HG03045 (cell line): ENCODE measurements around the gene CBX2.

Experiments used
- ATAC-seq: cut with Tn5 transposase; IDR thresholded peaks from one replicate; pipeline ENCODE4 v1.9.1; 2021; ENCODE audit warnings: mild to moderate bottlenecking, moderate library complexity; ENCODE audit not compliant: unreplicated experiment

The CBX2 gene

DNA sequence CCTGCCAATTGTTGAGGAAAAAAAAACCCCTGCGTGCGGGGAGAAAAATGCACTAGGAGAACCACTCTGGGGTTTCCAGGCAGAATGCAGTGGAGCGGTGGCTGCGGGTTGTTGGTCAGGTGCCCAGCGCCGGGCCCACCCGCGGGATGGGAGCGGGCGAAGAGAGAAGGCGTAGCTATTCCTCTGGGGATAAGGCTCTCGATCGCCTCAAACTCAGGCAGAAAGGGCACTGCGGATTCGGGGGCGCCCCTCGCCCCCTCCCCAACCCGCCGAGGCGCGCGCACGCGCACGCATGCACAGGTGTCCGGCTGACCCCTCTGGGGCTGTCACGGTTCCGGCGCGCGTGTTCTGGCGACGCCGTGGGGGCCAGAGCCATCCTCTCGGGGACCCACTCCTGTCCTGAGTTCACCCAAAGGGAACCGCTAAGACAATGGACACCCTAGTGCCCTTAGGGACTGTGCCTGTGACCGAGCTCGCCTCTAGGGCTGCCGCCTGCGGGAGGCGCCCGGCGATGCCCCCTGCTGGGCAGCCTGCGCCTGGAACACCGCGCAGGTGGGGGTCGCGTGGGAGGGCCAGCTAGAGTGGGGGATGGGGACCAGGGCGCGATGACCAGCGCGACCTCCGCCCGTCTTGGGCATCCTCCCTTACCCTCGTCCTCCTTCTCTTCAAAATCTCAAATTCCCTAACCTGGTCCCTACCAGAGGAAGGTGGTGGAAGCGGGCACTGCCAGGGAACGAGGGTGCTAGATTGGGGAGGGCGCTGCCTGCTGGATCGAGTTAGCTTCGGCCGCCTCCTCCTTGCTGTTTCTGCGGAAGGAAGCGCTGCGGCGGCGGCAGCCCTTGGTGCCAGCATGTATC, 33.3 kb downstream of the CBX2 start:
- ATAC-seq: no peak

DNA sequence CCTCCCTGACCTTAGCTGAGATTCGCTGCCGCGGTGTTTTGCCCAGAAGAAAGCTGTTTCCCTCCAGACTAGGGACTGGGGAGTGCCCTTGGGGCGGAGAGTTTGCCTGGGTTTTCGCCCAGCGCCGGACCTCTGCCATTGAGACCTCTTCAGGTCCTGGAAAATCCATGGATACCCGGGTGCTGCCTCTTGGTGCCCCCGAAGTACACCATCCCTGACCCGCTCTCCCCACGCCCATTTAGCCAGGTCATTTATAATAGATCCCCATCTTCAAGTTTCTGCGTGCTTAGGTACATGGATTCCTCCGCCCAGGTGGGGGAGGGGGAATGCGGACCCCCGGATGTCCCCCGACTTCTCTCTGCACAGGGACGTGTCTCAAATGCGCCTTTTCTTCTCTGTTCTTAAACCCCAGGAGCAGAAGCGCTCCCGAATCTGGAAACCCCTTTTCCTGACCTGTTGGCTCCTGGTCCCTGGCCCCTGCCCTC, 34.0 kb downstream of the CBX2 start:
- ATAC-seq: no peak

DNA sequence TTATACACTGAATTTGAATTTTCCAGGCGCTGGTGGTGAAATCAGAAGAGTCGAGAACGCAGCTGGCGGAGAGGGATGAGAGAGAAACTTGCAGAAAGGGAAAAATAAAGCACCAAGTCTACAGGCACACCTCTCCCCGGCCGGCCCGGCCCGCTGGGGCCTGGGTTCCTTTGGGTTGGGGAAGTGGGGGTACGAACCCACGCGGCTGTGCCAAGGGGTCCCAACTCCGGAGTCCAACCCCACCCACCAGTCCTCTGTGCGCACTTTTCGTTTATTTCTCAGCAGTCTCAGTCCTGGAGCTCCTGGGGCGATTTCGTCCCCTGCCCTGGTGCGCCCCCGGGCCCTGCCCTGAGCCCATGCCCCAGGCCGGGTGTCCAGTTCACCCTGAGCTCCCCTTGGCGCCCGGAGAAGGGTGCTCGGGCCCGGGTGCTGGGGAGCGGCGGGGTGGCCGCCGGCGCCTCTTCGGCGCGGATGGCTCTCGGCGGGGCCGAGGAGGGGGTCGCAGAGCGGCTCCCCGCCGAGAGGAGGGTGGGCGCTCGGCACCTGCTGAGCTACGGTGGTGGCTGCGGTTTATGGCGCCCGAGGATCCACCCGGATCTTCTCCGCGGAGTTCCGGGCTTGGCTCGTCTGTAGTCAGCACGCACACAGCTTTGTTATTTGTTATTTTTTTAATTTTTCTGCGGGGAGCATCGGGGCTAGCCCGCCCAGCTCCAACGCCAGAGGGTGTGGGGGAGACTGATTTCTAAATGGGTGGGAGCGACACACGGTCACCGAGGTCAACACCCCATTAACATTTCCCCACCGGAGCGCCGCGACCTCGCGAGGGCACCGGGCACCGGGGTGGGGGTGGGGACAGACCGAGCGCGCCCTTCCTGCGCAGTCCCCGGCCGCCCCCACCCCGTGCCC, 34.7 kb downstream of the CBX2 start:
- ATAC-seq: no peak

GRCh38 chr17:79813297-79814126, 35.6 kb downstream of the CBX2 start:
- no peak for ATAC-seq

- no peak for ATAC-seq
Measured at GRCh38 chr17:79814127-79814973, 36.4 kb downstream of the CBX2 start.

DNA sequence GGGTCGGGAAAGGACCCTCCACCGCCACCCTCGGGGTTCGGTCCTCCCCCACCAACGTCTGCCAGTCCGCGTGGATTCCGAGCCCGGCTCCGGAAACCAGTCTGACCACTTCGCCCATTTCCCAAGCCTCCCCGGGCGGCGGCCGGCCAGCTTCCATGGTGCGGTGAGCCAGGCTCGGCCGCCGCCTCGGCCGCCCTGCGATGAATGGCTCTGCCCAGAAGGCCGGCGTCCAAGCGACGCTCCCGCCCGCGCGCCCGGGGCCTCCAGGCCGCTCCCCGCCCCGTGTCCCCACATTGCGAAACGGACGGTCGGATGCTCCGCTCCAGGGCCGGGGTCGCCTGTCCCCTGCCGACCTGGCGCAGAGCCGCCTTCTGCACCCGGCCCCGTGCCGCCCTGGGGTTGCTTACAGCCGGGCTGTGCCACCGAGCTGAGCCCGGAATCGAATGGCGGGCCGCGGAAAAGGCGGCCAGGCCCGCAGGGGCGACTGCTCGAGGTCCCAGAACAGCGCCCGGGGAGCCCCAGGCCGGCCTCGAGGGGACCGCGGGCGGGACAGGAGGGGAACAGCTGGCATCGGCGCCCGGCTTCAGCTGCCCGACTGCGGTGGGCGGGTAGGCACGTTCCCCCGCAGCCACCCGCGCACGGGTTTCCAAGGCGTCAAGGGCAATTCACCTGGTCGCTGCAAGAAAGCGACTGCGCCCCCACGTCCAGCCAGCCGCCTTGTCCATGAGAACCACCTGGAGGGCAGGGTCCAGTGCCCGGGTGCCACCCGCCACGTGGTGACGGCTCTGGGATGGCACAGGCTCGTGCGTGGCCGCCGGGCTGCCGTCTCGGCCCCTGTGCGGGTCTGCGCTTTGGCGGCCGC, 37.3 kb downstream of the CBX2 start:
- ATAC-seq: no peak

DNA sequence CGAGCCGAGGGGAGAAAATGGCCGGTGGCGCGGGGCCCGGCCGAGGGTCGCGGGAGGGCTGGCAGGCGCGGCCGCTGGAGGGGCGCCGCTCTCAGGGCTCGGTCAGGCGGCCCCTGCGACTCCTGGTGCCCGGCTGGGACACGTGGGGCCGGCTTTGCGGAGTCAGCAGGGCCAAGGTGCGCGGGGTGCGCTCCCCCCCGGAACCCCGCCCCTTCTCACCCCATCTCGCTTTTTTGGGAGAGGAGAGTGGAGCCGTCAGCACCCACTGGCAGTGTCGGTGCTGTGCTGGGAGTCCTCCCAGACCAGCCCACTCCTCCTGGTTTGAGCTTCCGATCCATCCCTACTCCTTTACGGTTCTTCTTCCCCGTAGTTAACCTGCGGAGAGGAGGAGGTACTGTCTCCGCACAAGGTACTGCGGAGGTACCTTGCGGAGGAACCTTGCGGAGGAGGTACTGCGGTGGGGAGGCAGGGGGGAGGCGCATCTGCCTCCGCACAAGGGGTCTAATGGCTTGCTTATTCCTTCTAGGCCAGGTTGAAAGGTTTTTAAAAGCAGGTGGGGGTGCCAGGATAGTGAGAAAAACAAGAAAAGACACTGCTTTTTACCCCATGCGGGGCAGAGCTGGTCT, 38.0 kb downstream of the CBX2 start:
- ATAC-seq: no peak

DNA sequence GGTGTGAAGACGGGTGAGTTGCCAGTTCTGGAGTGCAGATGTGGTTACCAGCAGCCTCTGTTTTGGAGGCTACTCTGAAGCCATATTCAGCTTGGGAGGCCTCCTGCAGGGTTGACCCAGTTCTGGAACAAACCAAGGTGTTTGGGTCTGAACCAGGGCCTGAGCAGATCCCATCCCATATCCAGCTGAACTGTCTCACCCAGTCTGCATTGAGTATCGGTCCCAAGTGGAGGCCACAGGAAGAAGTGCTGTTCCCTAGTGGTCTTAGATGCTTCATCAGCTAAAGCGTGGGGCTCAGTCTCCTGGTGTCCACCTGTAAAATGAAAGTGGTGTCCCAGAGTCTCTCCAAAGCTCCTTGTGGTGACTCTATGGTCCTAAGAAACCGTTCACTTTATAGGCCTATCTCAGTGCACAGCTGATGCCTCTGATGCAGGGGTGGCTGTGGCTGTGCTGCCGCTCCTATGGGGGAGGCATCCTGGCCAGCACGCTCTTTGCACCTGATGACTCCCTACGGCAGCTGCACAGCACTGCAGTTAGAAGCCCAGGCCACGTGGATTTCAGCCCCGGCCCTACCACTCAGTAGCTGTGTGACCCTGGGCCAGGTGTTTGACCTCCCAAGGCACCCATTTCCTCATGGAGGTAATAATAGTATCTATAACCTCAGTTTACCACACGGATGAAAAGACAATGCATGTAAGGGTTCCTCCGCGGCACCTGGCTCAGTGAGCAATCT, 40.2 kb downstream of the CBX2 start:
- no peak for ATAC-seq

DNA sequence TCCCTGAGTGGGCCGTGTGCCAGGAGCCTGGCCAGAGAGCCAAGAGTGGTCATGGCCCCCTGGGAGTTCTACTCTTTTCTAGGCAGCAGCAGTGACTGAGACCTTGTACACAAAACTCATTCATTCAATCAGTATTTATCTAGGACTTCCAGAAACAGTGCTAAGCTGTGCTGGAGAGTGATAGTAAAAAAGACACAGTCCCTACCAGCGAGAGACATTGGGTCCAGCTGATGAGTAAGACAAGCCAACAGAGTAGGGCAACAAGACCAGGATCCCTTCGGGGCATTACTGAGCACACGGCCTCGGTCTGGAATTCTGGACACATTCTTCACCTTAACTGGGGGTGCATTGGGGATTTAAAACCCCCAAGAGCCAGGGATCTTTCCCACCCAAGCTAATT, 41.1 kb downstream of the CBX2 start:
- ATAC-seq: no peak

GRCh38 chr17:79819534-79820276, 41.8 kb downstream of the CBX2 start:
- no peak for ATAC-seq

GRCh38 chr17:79820959-79821330, 43.0 kb downstream of the CBX2 start:
- no peak for ATAC-seq

DNA sequence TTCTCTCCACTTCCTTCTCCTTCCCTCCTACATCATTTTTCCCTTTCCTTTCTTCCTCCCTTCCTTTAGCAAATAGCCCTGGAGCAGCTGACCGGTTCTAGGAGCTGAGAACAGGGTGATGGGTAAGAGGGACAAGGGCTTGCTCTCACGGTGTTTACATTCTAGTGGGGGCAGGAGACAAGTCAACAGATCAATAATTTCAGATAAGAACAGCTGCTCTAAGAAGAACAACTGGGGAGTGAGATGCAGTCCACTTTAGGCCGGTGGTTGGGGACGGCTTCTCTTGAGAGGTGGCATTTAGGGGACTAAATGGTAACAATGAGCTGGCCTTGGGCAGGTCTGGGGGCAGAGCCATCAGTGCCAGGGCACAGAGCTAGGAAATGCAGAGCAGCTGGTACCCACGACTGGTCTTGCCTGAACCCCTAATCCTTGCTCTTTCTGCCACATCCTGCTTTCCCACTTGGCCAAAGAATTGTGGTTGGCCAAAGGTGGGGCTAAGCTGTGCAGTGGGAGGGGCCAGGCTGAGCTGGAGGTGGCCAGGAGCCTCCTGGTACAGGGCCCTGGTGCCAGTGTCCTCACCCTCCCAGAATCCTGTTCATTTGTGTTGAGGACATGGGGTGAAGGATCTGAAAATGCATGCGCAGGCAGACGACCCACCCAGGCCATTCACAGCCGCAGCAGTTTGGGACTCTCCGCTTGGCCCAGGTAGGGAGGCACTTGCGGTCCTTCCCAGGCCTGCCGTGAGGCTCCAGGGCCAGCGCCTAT, 43.6 kb downstream of the CBX2 start:
- ATAC-seq: no peak

DNA sequence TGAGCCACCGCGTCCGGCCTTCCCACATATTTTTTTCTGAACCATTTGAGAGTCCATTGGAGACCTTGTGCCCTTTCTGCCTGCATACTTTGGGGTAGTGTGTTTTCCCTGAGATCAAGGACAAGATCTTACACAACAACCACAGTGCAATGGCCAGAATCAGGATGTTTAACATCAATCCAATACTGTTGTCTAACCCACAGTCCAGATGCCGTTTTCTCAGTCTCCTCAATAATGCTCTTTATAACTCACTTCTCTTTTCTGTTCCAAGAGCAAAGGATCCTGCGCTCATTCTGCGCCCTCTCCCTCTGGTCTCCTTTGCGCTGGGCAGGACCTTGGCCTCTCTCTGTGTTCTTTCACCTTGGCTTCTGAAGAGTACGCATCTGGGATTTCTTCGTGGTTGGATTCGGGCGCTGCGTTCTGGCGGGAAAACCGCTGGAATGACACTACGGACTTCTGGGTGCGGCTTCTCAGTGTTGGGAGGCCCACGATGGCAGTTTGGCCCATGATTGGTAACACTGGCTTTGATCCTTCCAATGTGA, 44.7 kb downstream of the CBX2 start:
- ATAC-seq: no peak

DNA sequence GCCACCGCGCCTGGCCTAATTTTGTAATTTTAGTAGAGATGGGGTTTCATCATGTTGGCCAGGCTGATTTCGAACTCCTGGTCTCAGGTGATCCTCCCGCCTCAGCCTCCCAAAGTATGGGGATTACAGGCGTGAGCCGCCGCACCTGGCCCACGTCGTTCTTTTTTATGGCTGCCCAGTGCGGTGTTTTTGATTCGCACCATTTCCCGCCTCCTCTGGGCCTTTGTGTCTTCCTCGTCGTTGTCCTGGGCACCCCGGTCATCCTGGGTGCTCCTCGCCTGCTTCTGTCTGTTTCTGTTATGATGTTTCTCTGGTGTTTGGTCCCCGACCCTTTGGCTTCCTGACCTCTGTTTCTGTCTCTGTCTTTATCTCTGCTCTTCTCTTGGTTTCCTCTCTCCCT, 46.3 kb downstream of the CBX2 start:
- no peak for ATAC-seq

- ATAC-seq: no peak
Measured at GRCh38 chr17:79824893-79825579, 47.1 kb downstream of the CBX2 start.

DNA sequence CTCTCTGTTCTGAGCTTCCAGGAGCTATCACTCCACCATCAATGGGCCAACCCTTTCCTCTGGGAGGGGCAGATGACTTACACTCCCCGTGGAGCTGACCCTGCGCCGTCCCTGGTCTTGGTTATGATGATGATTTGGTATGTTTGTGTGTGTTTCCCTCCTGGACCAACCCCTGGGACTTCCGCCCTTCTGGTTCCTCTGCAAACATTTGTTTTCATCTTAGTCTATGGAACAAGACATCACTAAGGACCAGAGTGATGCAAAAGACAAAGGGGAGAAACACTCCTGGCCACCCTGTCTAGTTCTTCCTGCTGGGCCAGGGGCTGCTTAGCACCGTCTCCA, 47.6 kb downstream of the CBX2 start:
- no peak for ATAC-seq
